ENCODE measurements around the gene SNX24.
"Not testable (repeated sequence)": the region's sequence is repeated elsewhere in the genome, so short reads cannot be mapped to it uniquely, and the experiment has no call there.

The SNX24 gene

GRCh38 chr5:122874179-122874875 is 28.9 kb downstream of the SNX24 start:
- DNase-seq: no peak

DNA sequence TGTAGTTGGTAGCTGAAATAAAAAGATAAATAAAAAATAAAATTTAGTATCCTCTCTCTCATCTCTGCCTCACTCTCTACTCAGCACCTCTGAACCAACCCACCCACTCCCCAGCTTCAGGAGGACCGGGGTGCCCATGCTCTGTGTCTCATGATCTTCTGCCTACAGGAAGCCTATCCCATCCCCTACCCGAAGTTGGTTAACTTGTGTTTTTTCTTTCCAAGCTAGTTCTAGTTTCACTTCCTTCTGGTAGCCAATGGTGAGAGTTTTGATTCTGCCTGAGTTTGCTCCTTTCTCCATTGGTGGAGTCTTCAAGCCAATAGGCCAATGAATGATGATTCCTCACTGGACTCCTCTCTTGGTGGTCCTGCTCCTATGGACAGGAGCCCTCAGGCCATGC is 32.1 kb downstream of the SNX24 start:
- no peak for DNase-seq

DNA sequence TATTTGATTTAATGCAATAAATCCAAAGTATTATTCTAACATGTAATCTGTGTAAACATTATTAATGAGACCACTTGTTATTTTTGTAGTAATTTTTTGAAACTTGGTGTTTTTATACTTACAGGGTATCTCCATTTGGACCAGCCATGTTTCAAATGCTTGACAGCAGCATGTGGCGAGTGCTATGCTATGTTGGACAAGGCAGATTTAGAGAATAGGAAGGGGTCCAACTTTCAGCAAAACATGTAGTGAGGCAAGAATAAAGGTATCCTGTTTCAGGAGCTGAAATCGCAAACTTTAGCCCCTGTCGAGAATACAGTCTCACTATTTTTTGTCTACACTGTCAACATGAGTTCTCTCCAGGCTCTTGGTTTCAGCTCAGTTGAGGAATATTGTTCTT is 33.7 kb downstream of the SNX24 start:
- DNase-seq: no peak

- DNase-seq: no peak
Observed at GRCh38 chr5:122880170-122880689, 34.8 kb downstream of the SNX24 start.

- peak; percentile 27 for DNase-seq
Observed at GRCh38 chr5:122880749-122881148, 35.3 kb downstream of the SNX24 start.

DNA sequence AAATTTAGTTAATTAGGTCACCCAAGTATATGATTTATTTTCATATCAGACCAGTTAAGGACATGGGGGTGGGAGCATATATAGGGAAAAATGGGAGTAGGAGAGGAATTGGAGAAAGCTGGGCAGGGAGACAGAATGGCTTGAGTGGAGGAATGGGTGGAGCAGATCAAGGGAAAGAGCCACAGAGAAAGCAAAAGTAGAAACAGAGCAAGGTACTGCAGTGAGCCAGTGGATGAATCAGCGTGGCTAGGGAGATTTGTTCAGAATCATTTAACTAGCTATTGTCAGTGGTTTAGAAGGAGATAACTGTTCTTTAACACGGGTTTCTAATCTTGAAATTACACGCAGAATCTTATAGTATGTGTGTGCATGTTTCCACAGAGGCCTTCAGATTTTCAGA is 37.4 kb downstream of the SNX24 start:
- no peak for DNase-seq

- no peak for DNase-seq
Observed at GRCh38 chr5:122885045-122885517, 39.7 kb downstream of the SNX24 start.

- DNase-seq: no peak
Observed at GRCh38 chr5:122885891-122886290, 40.5 kb downstream of the SNX24 start.

DNA sequence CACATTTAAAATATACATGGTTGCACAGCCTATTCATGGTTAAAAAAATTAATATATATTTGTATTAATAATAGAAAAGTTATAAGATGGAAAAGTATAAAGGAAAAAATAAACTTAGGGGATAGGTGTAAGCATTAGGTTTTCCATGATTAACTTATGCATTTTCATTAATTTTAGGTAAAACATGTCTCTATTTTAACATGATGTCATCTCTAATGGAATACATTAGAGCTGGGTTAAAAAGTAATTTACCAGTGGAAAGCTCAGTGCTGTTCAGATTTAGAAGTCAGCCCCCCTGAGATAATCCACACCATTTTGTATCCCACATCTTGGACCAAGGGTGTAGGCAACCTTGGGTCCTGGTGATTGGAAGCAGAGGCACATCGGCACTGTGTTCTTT is 49.7 kb downstream of the SNX24 start:
- DNase-seq: no peak

GRCh38 chr5:122896598-122897282 is 51.3 kb downstream of the SNX24 start:
- DNase-seq: no peak

DNA sequence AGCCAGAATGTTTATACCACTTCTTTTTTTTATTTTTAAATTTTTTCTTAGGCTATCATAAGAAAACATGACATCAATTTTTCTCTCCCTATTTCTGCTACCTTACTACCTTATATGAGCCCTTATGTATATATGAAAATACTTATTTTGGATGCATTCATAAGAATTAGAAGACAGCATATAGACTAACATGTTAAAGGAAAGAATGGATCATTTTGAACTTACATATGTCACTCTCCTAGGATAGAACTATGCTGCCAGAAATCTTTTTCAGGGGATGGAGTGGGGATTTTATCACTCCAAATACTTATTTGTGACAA is 51.8 kb downstream of the SNX24 start:
- DNase-seq: no peak

DNA sequence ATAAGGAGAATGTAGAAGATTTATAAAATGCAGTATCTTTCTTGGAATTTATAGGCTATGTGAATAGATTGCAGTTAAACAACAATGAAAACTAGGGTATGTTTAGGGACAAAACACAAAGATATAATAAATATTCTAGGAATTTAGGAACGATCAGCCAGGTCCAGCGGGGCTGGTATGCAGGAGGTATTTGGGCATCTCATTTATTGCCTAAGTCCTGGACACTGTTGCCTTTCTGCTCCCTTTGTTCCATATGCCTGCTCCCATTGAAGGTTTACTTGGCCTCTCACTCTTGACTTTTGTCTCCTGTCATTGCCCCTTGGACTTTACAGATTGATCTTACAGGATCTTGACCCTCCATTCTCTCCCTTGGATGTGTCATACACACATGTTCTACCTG is 55.9 kb downstream of the SNX24 start:
- DNase-seq: no peak

GRCh38 chr5:122902263-122902662 is 56.9 kb downstream of the SNX24 start:
- DNase-seq: no peak

GRCh38 chr5:122906768-122907167 is 61.4 kb downstream of the SNX24 start:
- DNase-seq: no peak

- DNase-seq: no peak
Observed at GRCh38 chr5:122907276-122907675, 61.9 kb downstream of the SNX24 start.

DNA sequence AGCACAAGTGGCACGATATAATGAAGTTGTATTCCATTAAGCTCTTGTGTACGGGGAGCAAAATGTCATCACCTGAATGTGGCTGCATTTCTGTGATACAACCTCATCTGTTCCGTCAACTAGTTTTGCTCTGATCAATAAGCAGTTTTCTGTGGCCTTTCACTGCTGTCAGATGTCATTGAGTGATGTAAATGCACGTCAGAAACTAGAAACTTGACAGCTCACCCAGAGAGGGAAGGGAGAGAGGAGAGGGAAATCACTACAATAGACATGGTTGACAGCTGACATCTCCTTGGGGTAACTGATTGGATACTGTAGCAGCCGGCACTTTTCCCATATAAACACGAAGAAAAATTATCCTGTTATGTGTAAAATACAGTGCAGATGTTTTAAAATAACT is 62.7 kb downstream of the SNX24 start:
- DNase-seq: no peak

- DNase-seq: no peak
Observed at GRCh38 chr5:122908662-122909061, 63.2 kb downstream of the SNX24 start.

- DNase-seq: no peak
Observed at GRCh38 chr5:122909470-122910100, 64.2 kb downstream of the SNX24 start.

- not testable (repeated sequence) for DNase-seq
Observed at GRCh38 chr5:122913436-122913835, 68.0 kb downstream of the SNX24 start.

- DNase-seq: no peak
Observed at GRCh38 chr5:122915717-122916461, 70.5 kb downstream of the SNX24 start.

GRCh38 chr5:122916490-122916889 is 71.1 kb downstream of the SNX24 start:
- DNase-seq: no peak

DNA sequence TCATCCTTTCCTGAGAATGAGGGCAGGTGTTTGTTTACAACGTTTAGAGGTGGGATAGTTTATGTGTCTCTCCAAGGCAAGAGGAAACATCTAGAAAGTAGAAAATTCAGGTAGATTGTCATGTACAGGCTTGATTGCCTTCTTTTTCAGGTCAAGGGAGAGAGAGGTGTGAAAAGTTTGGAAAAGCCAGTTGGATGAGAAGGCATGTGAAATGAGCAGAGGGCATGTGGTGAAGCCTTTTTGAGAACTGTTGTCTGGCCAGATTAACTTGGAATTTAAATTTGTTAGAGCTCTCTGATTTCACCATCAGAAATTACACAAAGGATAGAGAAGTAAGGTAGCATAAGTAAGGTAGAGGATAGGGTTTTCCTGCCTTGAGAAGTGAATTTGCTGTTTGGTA is 74.6 kb downstream of the SNX24 start:
- no peak for DNase-seq

- DNase-seq: no peak
Observed at GRCh38 chr5:122921826-122922225, 76.4 kb downstream of the SNX24 start.
